Small intestine (tissue), 7 donors: Measurements from ENCODE around the gene PSPN. TPM values are rescaled to one million over a fixed set of nuclear protein-coding genes. Genes with fewer than 3 reads are reported as not detected.
"Not testable (repeated sequence)": the region's sequence is repeated elsewhere in the genome, so short reads cannot be mapped to it uniquely, and the experiment has no call there.

ENCODE experiments used
- DNase-seq, 2 donors: peaks; one replicate each; pipeline versions ENCODE4 v3.0.0 to v3.0.0-alpha.2; 2013
- FAIRE-seq: peaks from 2 replicates; lab custom pipeline; 2012; peaks lifted over from hg19 to GRCh38; lab: Jason Lieb, UNC
- H3K27ac ChIP-seq, 3 donors: one replicate each; pipeline ENCODE4 v1.5.1; 2013; ENCODE audit warnings: low read length in 2 of 3, mild to moderate bottlenecking in 2 of 3, control low read depth in 1 of 3, inconsistent platforms in 1 of 3, low read depth in 1 of 3, moderate library complexity in 1 of 3
- H3K27me3 ChIP-seq, 3 donors: one replicate each; pipeline ENCODE4 v1.6.1; 2013; ENCODE audit warnings: low read length in 3 of 3, inconsistent platforms in 1 of 3; ENCODE audit not compliant: control insufficient read depth in 3 of 3, insufficient read depth in 3 of 3
- H3K36me3 ChIP-seq, 3 donors: one replicate each; pipeline ENCODE4 v1.6.1; 2013; ENCODE audit warnings: low read length in 3 of 3, inconsistent platforms in 1 of 3, low read depth in 1 of 3, mild to moderate bottlenecking in 1 of 3, moderate library complexity in 1 of 3; ENCODE audit not compliant: control insufficient read depth in 3 of 3, insufficient read depth in 2 of 3
- H3K4me1 ChIP-seq, 3 donors: one replicate each; pipeline ENCODE4 v1.6.1; 2013; ENCODE audit warnings: low read length in 2 of 3, inconsistent platforms in 1 of 3, low read depth in 1 of 3, mild to moderate bottlenecking in 1 of 3, moderate library complexity in 1 of 3; ENCODE audit not compliant: control insufficient read depth in 3 of 3, insufficient read depth in 2 of 3
- H3K4me3 ChIP-seq, 3 donors: one replicate each; pipeline ENCODE4 v1.5.1; 2013; ENCODE audit warnings: low read length in 3 of 3, control low read depth in 1 of 3, inconsistent platforms in 1 of 3, low read depth in 1 of 3, mild to moderate bottlenecking in 1 of 3, moderate library complexity in 1 of 3
- H3K9me3 ChIP-seq, 2 donors: one replicate each; pipeline ENCODE4 v1.6.1; 2013; ENCODE audit warnings: low read depth in 1 of 2, low read length in 1 of 2; ENCODE audit not compliant: control insufficient read depth in 2 of 2, insufficient read depth in 1 of 2
- WGBS, 3 donors: extraction: QIAGEN DNeasy Blood & Tissue Kit; methylation state at CpG; one replicate each; pipeline ENCODE4 v1.1.7; 2013; 5-methylcytosine and 5-hydroxymethylcytosine counted together
- polyA plus RNA-seq, 4 donors: library from polyadenylated mRNA; stranded (reverse) in 3 of 4; unstranded in 1 of 4; fragments of 200-250 nt in 3 of 4; fragments of 120-200 nt in 1 of 4; gene quantifications; one replicate each; pipeline versions ENCODE4 v1.2.1 to v1.2.3, GENCODE V29; 2013
- donor health status: healthy with polysubstance abuse.
- donor health status: control.
- donor health status: control.
- donor health status: Bipolar disorder and iron deficiency.
- donor health status: healthy.

PSPN gene
- polyA plus RNA-seq, 4 donors = 1.1 to 2.6 (median 1.2) TPM

DNA sequence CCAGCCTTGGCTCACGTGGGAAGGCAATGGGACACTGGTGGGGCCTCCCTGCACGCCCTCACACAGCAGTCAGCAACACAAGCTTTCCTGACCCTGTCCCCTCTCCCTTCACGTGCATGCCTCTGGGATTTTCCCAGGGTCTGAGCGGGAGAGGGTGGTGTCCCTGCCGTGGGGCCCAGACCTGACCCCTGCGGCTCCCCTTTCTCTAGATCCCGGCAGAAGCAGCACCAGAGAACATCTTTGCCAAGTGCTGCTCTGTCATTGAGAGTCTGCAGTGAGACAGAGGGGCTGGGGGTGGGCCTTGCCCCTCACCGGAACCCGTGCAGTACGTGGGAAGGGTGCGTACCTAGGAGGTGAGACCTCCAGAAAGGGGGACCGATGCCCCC is 36.3 kb upstream of the PSPN start:
- H3K4me3 ChIP-seq = no peak overlapping the region
- FAIRE-seq (no peak), DNase-seq (peak in 1 of 2 donors; percentile 29)
- peaks cover 0 to 15% (median 0%) of the 10 kb centered on the region in 3 donors for H3K4me1 ChIP-seq
- H3K9me3 ChIP-seq = no peaks in the 10 kb centered on the region
- H3K27me3 ChIP-seq = no peaks in the 10 kb centered on the region
- peaks cover 14 to 44% (median 19%) of the 10 kb centered on the region in 3 donors for H3K36me3 ChIP-seq
- H3K27ac ChIP-seq = peak overlapping the region in 1 of 3 donors; percentile 62
- WGBS, 3 donors = 54 to 76% (median 64%) methylated on average over 12 of the region's 12 CpGs

DNA sequence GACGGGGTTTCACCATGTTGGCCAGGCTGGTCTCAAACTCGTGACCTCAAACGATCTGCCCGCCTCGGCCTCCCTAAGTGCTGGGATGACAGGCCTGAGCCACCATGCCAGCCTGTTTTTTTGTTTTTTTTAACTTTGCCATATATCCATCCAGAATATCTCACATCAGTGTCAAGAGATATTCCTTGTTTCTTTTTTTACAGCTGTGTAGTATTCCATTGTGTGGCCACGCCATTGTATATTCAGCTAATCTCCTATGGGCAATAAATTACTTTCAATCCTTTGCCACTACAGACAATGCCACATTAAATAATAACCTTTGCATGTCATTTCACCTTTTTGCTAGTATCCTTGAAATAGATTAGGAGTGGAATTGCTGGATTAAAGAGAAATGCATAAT is 33.6 kb upstream of the PSPN start:
- Histone ChIP-seq H3K9me3 (no peaks in the 10 kb centered on the region), H3K4me3 (no peak overlapping the region), H3K27me3 (no peaks in the 10 kb centered on the region), H3K36me3 (peaks cover 0 to 18% (median 4%) of the 10 kb centered on the region in 3 donors), H3K27ac (no peak overlapping the region), H3K4me1 (peaks cover 0 to 18% (median 0%) of the 10 kb centered on the region in 3 donors)
- DNase-seq = no peak
- FAIRE-seq = no peak
- 89 to 96% (median 90%) methylated on average over 6 of the region's 6 CpGs for WGBS, 3 donors

- DNase-seq = no peak
- no peaks in the 10 kb centered on the region for H3K27me3 ChIP-seq
- FAIRE-seq = peak; percentile 41
Observed at GRCh38 chr19:6406401-6406800, 30.7 kb upstream of the PSPN start.

GRCh38 chr19:6402837-6403608 is 27.3 kb upstream of the PSPN start:
- Histone ChIP-seq H3K36me3 (no peaks in the 10 kb centered on the region), H3K4me3 (peak overlapping the region in 1 of 3 donors; percentile 1), H3K27me3 (no peaks in the 10 kb centered on the region), H3K27ac (peak overlapping the region; percentile 62 to 77 (median 72)), H3K4me1 (peaks cover 0 to 25% (median 0%) of the 10 kb centered on the region in 3 donors), H3K9me3 (no peaks in the 10 kb centered on the region)
- DNase-seq (peak; percentile 94 to 99), FAIRE-seq (peak; percentile 5)
- WGBS, 3 donors = 16 to 38% (median 35%) methylated on average over 22 of the region's 22 CpGs

More at GRCh38 chr19:6406401-6406800, 30.7 kb upstream of the PSPN start:
- Histone ChIP-seq H3K4me1 (peaks cover 0 to 25% (median 0%) of the 10 kb centered on the region in 3 donors), H3K27ac (no peak overlapping the region), H3K36me3 (no peaks in the 10 kb centered on the region), H3K4me3 (no peak overlapping the region), H3K9me3 (no peaks in the 10 kb centered on the region)
- 84 to 91% (median 89%) methylated on average over 5 of the region's 5 CpGs for WGBS, 3 donors

DNA sequence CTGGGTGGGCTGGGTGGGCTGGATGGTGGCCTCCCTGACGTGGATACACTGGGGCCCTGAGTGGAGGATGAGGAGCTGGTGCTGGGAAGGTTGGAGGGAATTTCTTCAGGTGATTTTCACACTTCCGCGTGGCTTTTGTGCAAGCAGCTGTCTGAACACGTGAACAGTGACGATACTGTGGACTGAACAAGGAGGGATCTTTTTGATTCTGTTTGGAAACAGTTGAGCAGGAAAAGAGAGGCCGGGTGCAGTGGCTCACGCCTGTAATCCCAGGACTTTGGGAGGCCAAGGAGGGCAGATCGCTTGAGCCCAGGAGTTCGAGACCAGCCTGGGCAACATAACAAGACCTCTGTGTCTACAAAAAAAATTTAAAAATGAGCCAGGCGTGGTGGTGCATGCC is 26.3 kb upstream of the PSPN start:
- DNase-seq = peak; percentile 37 to 81
- no peaks in the 10 kb centered on the region for H3K36me3 ChIP-seq
- H3K27ac ChIP-seq = peak overlapping the region; percentile 62 to 77 (median 72)
- WGBS, 3 donors = 25 to 65% (median 45%) methylated on average over 10 of the region's 10 CpGs
- FAIRE-seq = no peak
- no peak overlapping the region for H3K4me3 ChIP-seq
- peaks cover 0 to 25% (median 0%) of the 10 kb centered on the region in 3 donors for H3K4me1 ChIP-seq
- H3K9me3 ChIP-seq = no peaks in the 10 kb centered on the region
- H3K27me3 ChIP-seq = no peaks in the 10 kb centered on the region

DNA sequence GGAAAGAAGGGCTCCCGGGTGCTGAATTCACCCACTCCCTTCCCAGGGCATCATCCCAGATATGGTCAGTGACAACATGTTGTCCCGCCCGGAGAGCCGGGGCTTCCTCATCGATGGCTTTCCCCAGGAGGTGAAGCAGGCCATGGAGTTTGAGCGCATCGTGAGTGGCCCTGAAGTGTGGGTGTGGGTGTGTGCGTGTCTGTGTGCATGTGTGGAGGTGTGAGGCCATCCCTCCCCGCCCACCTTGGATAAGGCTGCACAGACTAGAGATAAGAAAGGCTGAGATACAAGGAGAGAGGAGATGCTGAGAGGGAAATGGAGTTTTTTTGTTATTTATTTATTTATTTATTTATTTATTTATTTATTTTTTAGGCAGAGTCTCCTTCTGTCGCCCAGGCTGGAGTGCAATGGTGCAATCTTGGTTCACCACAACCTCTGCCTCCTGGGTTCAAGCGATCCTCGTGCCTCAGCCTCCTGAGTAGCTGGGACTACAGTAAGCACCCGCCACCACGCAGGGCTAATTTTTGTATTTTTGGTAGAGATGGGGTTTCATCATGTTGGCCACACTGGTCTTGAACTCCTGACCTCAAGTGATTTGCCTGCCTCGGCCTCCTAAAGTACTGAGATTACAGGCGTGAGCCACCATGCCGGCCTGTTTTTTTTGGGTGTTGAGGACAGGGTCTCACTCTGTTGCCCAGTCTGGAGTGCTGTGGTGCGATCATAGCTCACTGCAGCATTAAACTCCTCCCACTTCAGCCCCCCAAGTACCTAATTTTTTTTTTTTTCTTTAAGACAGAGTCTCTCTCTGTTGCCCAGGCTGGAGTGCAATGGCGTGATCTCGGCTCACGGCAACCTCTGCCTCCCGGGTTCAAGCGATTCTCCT is 24.6 kb upstream of the PSPN start:
- not testable (repeated sequence) for H3K27ac ChIP-seq, H3K36me3 ChIP-seq, FAIRE-seq, H3K27me3 ChIP-seq, DNase-seq, H3K9me3 ChIP-seq, H3K4me3 ChIP-seq
- peaks cover 0 to 25% (median 0%) of the 10 kb centered on the region in 3 donors for H3K4me1 ChIP-seq
- WGBS, 3 donors = 84 to 89% (median 84%) methylated on average over 23 of the region's 23 CpGs

DNA sequence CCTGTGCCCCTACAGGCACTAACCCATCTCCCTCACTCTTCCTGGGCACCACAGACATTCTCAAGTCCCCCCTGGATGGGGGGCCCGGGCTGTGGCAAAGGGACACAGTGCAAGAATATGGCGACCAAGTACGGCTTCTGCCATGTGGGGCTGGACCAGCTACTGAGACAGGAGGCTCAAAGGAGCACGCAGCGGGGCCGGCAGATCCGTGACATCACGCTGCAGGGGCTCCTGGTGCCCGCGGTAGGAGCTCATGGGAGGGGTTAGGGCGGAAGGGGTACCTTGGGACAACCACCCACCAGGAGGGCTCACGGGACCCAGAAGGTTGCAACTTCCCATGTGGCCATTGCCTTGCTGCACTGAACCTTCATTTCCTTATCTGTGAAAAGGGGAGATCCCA is 20.6 kb upstream of the PSPN start:
- no peak overlapping the region for H3K27ac ChIP-seq
- peaks cover 0 to 11% (median 0%) of the 10 kb centered on the region in 3 donors for H3K4me1 ChIP-seq
- WGBS, 3 donors = 92 to 97% (median 94%) methylated on average over 12 of the region's 12 CpGs
- H3K36me3 ChIP-seq = peaks cover 0 to 5% (median 0%) of the 10 kb centered on the region in 3 donors
- no peaks in the 10 kb centered on the region for H3K9me3 ChIP-seq
- no peak for DNase-seq
- H3K27me3 ChIP-seq = no peaks in the 10 kb centered on the region
- H3K4me3 ChIP-seq = no peak overlapping the region
- no peak for FAIRE-seq

- FAIRE-seq = no peak
- 93 to 96% (median 94%) methylated on average over 3 of the region's 3 CpGs for WGBS, 3 donors
- H3K4me1 ChIP-seq = peaks cover 0 to 11% (median 0%) of the 10 kb centered on the region in 3 donors
- no peak overlapping the region for H3K27ac ChIP-seq
- no peak for DNase-seq
- H3K27me3 ChIP-seq = no peaks in the 10 kb centered on the region
- H3K9me3 ChIP-seq = no peaks in the 10 kb centered on the region
- H3K36me3 ChIP-seq = peaks cover 0 to 10% (median 1%) of the 10 kb centered on the region in 3 donors
- H3K4me3 ChIP-seq = no peak overlapping the region
Observed at GRCh38 chr19:6394831-6395230, 19.1 kb upstream of the PSPN start.
